T-helper 2 cell treated with Interferon-gamma antibody and Interleukin-4, amounts not matched to agents 5 μg/mL and 100 μg/mL, for 36 hours (primary cell): ENCODE data around the gene E4F1.

Experiments
- DNase-seq: peaks from one replicate; pipeline ENCODE4 v3.0.0; 2021; ENCODE audit warnings: low spot score
- H3K27ac Mint-ChIP-seq: one replicate; pipeline ENCODE4 v1.8.0; 2021; ENCODE audit warnings: mild to moderate bottlenecking, mixed read lengths
- H3K27me3 Mint-ChIP-seq: one replicate; pipeline ENCODE4 v1.8.0; 2021; ENCODE audit warnings: low read depth, mixed read lengths
- H3K36me3 Mint-ChIP-seq: one replicate; pipeline ENCODE4 v1.8.0; 2021; ENCODE audit warnings: low read depth, mixed read lengths
- H3K4me1 Mint-ChIP-seq: one replicate; pipeline ENCODE4 v1.8.0; 2021; ENCODE audit warnings: low read depth, mixed read lengths
- H3K4me3 Mint-ChIP-seq: one replicate; pipeline ENCODE4 v1.8.0; 2022; ENCODE audit warnings: mild to moderate bottlenecking, moderate library complexity, mixed read lengths
- H3K9me3 Mint-ChIP-seq: one replicate; pipeline ENCODE4 v1.8.0; 2021; ENCODE audit warnings: mixed read lengths

The E4F1 gene

GRCh38 chr16:2216330-2216729 is 7.1 kb upstream of the E4F1 start:
- Mint-ChIP-seq H3K4me3 (peak overlapping the region; percentile 40), H3K9me3 (no peaks in the 10 kb centered on the region), H3K27me3 (no peaks in the 10 kb centered on the region), H3K4me1 (peaks cover 12% of the 10 kb centered on the region), H3K36me3 (peaks cover 11% of the 10 kb centered on the region), H3K27ac (peak overlapping the region; percentile 65)
- no peak for DNase-seq

- H3K27me3 Mint-ChIP-seq, result no peaks in the 10 kb centered on the region
- H3K4me3 Mint-ChIP-seq, result peak overlapping the region; percentile 86
- H3K4me1 Mint-ChIP-seq, result no peaks in the 10 kb centered on the region
- no peaks in the 10 kb centered on the region for H3K9me3 Mint-ChIP-seq
- DNase-seq, result no peak
- peak overlapping the region; percentile 82 for H3K27ac Mint-ChIP-seq
- H3K36me3 Mint-ChIP-seq, result no peaks in the 10 kb centered on the region
These were observed 623 bp downstream of the E4F1 start for GRCh38 chr16:2223942-2224486.

GRCh38 chr16:2226245-2226793 is 2.9 kb downstream of the E4F1 start:
- Mint-ChIP-seq H3K4me1 (no peaks in the 10 kb centered on the region), H3K27ac (no peak overlapping the region)

GRCh38 chr16:2226918-2227317 is 3.5 kb downstream of the E4F1 start:
- Mint-ChIP-seq H3K4me1 (no peaks in the 10 kb centered on the region), H3K4me3 (peak overlapping the region; percentile 18), H3K36me3 (peaks cover 5% of the 10 kb centered on the region), H3K27me3 (no peaks in the 10 kb centered on the region), H3K9me3 (no peaks in the 10 kb centered on the region), H3K27ac (no peak overlapping the region)
- no peak for DNase-seq

More at GRCh38 chr16:2226245-2226793, 2.9 kb downstream of the E4F1 start:
- Mint-ChIP-seq H3K4me3 (no peak overlapping the region), H3K27me3 (no peaks in the 10 kb centered on the region), H3K9me3 (no peaks in the 10 kb centered on the region), H3K36me3 (peaks cover 2% of the 10 kb centered on the region)
- no peak for DNase-seq

GRCh38 chr16:2228161-2228824 is 4.9 kb downstream of the E4F1 start:
- no peak for DNase-seq
- H3K9me3 Mint-ChIP-seq, result no peaks in the 10 kb centered on the region
- no peak overlapping the region for H3K4me3 Mint-ChIP-seq
- H3K27ac Mint-ChIP-seq, result no peak overlapping the region
- H3K27me3 Mint-ChIP-seq, result no peaks in the 10 kb centered on the region
- no peaks in the 10 kb centered on the region for H3K4me1 Mint-ChIP-seq
- peaks cover 6% of the 10 kb centered on the region for H3K36me3 Mint-ChIP-seq

GRCh38 chr16:2229091-2229490 is 5.7 kb downstream of the E4F1 start:
- Mint-ChIP-seq H3K27me3 (no peaks in the 10 kb centered on the region), H3K4me3 (no peak overlapping the region), H3K36me3 (peaks cover 8% of the 10 kb centered on the region), H3K27ac (no peak overlapping the region), H3K9me3 (no peaks in the 10 kb centered on the region), H3K4me1 (no peaks in the 10 kb centered on the region)
- DNase-seq, result no peak

GRCh38 chr16:2229632-2230250 is 6.3 kb downstream of the E4F1 start:
- H3K27ac Mint-ChIP-seq, result no peak overlapping the region
- no peaks in the 10 kb centered on the region for H3K27me3 Mint-ChIP-seq

GRCh38 chr16:2230376-2230775 is 7.0 kb downstream of the E4F1 start:
- no peaks in the 10 kb centered on the region for H3K4me1 Mint-ChIP-seq
- no peak overlapping the region for H3K4me3 Mint-ChIP-seq
- no peaks in the 10 kb centered on the region for H3K9me3 Mint-ChIP-seq
- peaks cover 2% of the 10 kb centered on the region for H3K27me3 Mint-ChIP-seq
- H3K36me3 Mint-ChIP-seq, result peaks cover 13% of the 10 kb centered on the region
- DNase-seq, result no peak
- H3K27ac Mint-ChIP-seq, result no peak overlapping the region

More at GRCh38 chr16:2229632-2230250, 6.3 kb downstream of the E4F1 start:
- no peak overlapping the region for H3K4me3 Mint-ChIP-seq
- peaks cover 10% of the 10 kb centered on the region for H3K36me3 Mint-ChIP-seq
- no peaks in the 10 kb centered on the region for H3K4me1 Mint-ChIP-seq
- DNase-seq, result no peak
- no peaks in the 10 kb centered on the region for H3K9me3 Mint-ChIP-seq

GRCh38 chr16:2231016-2231931 is 7.9 kb downstream of the E4F1 start:
- no peak for DNase-seq
- Mint-ChIP-seq H3K27me3 (peaks cover 3% of the 10 kb centered on the region), H3K36me3 (peaks cover 14% of the 10 kb centered on the region), H3K4me3 (no peak overlapping the region), H3K27ac (no peak overlapping the region), H3K9me3 (no peaks in the 10 kb centered on the region), H3K4me1 (no peaks in the 10 kb centered on the region)

- Mint-ChIP-seq H3K27me3 (peaks cover 3% of the 10 kb centered on the region), H3K4me1 (no peaks in the 10 kb centered on the region), H3K36me3 (peaks cover 14% of the 10 kb centered on the region), H3K27ac (no peak overlapping the region), H3K9me3 (no peaks in the 10 kb centered on the region), H3K4me3 (no peak overlapping the region)
- no peak for DNase-seq
These were observed 9.0 kb downstream of the E4F1 start for GRCh38 chr16:2232094-2232990.

- H3K9me3 Mint-ChIP-seq, result no peaks in the 10 kb centered on the region
- peaks cover 3% of the 10 kb centered on the region for H3K27me3 Mint-ChIP-seq
- no peaks in the 10 kb centered on the region for H3K4me1 Mint-ChIP-seq
- H3K27ac Mint-ChIP-seq, result no peak overlapping the region
- no peak overlapping the region for H3K4me3 Mint-ChIP-seq
- H3K36me3 Mint-ChIP-seq, result peaks cover 14% of the 10 kb centered on the region
- no peak for DNase-seq
These were observed 9.8 kb downstream of the E4F1 start for GRCh38 chr16:2233046-2233775.

- Mint-ChIP-seq H3K4me1 (no peaks in the 10 kb centered on the region), H3K27ac (no peak overlapping the region), H3K27me3 (peaks cover 3% of the 10 kb centered on the region), H3K9me3 (no peaks in the 10 kb centered on the region), H3K36me3 (peaks cover 14% of the 10 kb centered on the region), H3K4me3 (no peak overlapping the region)
- no peak for DNase-seq
These were observed 10.8 kb downstream of the E4F1 start for GRCh38 chr16:2233872-2234812.
